CD14-positive monocyte (primary cell): ENCODE results near the gene TAF11L14. TPM values are rescaled to one million over a fixed set of nuclear protein-coding genes. Genes with fewer than 3 reads are reported as not detected.
A peak's percentile ranks its signal among the peaks of the same experiment; 100 is the strongest.
"Not testable (repeated sequence)": the region's sequence is repeated elsewhere in the genome, so short reads cannot be mapped to it uniquely, and the experiment has no call there.

ENCODE experiments used
- DNase-seq, 3 donors: peaks; one replicate each; pipeline ENCODE4 v3.0.0-alpha.2; 2011 to 2022
- H2AFZ ChIP-seq: 2 replicates; pipeline ENCODE4 v1.6.0; 2012; ENCODE audit warnings: mild to moderate bottlenecking, low read depth, low read length, inconsistent platforms; ENCODE audit not compliant: insufficient read depth, poor library complexity, severe bottlenecking
- H3K27ac ChIP-seq, 2 donors: 1 replicate in 1 of 2; 2 replicates in 1 of 2; pipeline ENCODE4 v1.5.1; 2012 to 2013; ENCODE audit warnings: low read length in 2 of 2, control low read depth in 1 of 2, inconsistent platforms in 1 of 2, low read depth in 1 of 2, mild to moderate bottlenecking in 1 of 2
- H3K27me3 ChIP-seq, 2 donors: one replicate each; pipeline versions ENCODE4 v1.6.0 to v1.6.1; 2011 to 2013; ENCODE audit warnings: low read length in 2 of 2; ENCODE audit not compliant: control insufficient read depth in 2 of 2, insufficient read depth in 2 of 2
- H3K36me3 ChIP-seq, 2 donors: replicated peaks in 1 of 2; 1 replicate in 1 of 2; 2 replicates in 1 of 2; pipeline versions ENCODE4 v1.5.1 to v1.6.1; 2012 to 2013; ENCODE audit warnings: low read length in 2 of 2, control low read depth in 1 of 2, inconsistent platforms in 1 of 2, mild to moderate bottlenecking in 1 of 2; ENCODE audit not compliant: insufficient read depth in 2 of 2, control insufficient read depth in 1 of 2
- H3K4me1 ChIP-seq, 2 donors: 1 replicate in 1 of 2; 2 replicates in 1 of 2; pipeline versions ENCODE4 v1.5.1 to v1.6.1; 2012 to 2013; ENCODE audit warnings: low read length in 2 of 2, control low read depth in 1 of 2, inconsistent platforms in 1 of 2, mild to moderate bottlenecking in 1 of 2, moderate library complexity in 1 of 2; ENCODE audit not compliant: insufficient read depth in 2 of 2, control insufficient read depth in 1 of 2
- H3K4me2 ChIP-seq: replicated peaks from 2 replicates; pipeline ENCODE3; 2012; ENCODE audit warnings: low read length, moderate library complexity, mild to moderate bottlenecking; ENCODE audit not compliant: poor library complexity, severe bottlenecking; ENCODE audit errors: extremely low read depth
- H3K4me3 ChIP-seq, 3 experiments: fragments of 200-600 bp in 1 of 3; sonication (generic) in 1 of 3; replicated peaks in 1 of 3; 1 replicate in 2 of 3; 2 replicates in 1 of 3; pipeline ENCODE4 v1.5.1; 2011 to 2013; ENCODE audit warnings: low read length in 3 of 3, mild to moderate bottlenecking in 3 of 3, control low read depth in 2 of 3, low read depth in 2 of 3, inconsistent platforms in 1 of 3, moderate library complexity in 1 of 3
- H3K79me2 ChIP-seq: 2 replicates; pipeline ENCODE4 v1.6.0; 2012; ENCODE audit warnings: mild to moderate bottlenecking, control low read depth, inconsistent platforms, low read length, moderate library complexity; ENCODE audit not compliant: insufficient read depth
- H3K9ac ChIP-seq: 2 replicates; pipeline ENCODE4 v1.6.0; 2017; ENCODE audit warnings: low read length, mild to moderate bottlenecking; ENCODE audit not compliant: insufficient read depth, poor library complexity, severe bottlenecking
- H3K9me3 ChIP-seq, 2 donors: replicated peaks in 1 of 2; 1 replicate in 1 of 2; 2 replicates in 1 of 2; pipeline versions ENCODE4 v1.5.1 to v1.6.1; 2012 to 2013; ENCODE audit warnings: low read length in 2 of 2, control low read depth in 1 of 2; ENCODE audit not compliant: control insufficient read depth in 1 of 2, insufficient read depth in 1 of 2
- H4K20me1 ChIP-seq: 2 replicates; pipeline ENCODE4 v1.6.0; 2012; ENCODE audit warnings: mild to moderate bottlenecking, low read length, control low read depth, moderate library complexity; ENCODE audit not compliant: insufficient read depth
- H3K27ac Mint-ChIP-seq, 7 donors: one replicate each; pipeline ENCODE4 v1.8.0; 2020; ENCODE audit warnings: mild to moderate bottlenecking in 7 of 7, mixed read lengths in 7 of 7, moderate library complexity in 6 of 7, inconsistent platforms in 2 of 7
- H3K27me3 Mint-ChIP-seq, 3 donors: one replicate each; pipeline ENCODE4 v1.8.0; 2021 to 2022; ENCODE audit warnings: low read depth in 3 of 3, mild to moderate bottlenecking in 3 of 3, mixed read lengths in 3 of 3, moderate library complexity in 3 of 3, inconsistent platforms in 1 of 3
- H3K36me3 Mint-ChIP-seq, 2 donors: one replicate each; pipeline ENCODE4 v1.8.0; 2020; ENCODE audit warnings: mixed read lengths in 2 of 2, inconsistent platforms in 1 of 2, mild to moderate bottlenecking in 1 of 2
- H3K4me1 Mint-ChIP-seq: one replicate; pipeline ENCODE4 v1.8.0; 2020; ENCODE audit warnings: mild to moderate bottlenecking, mixed read lengths
- H3K4me3 Mint-ChIP-seq, 2 donors: one replicate each; pipeline ENCODE4 v1.8.0; 2020; ENCODE audit warnings: mild to moderate bottlenecking in 2 of 2, mixed read lengths in 2 of 2, moderate library complexity in 1 of 2
- H3K9me3 Mint-ChIP-seq, 7 donors: one replicate each; pipeline ENCODE4 v1.8.0; 2020 to 2022; ENCODE audit warnings: mixed read lengths in 7 of 7, mild to moderate bottlenecking in 6 of 7, moderate library complexity in 6 of 7, inconsistent platforms in 2 of 7
- CTCF ChIP-seq: fragments of 200-600 bp; IDR thresholded peaks from one replicate; pipeline ENCODE4 v1.8.0; 2022; ENCODE audit warnings: antibody characterized with exemption, mild to moderate bottlenecking
- WGBS: methylation state at CpG from one replicate; pipeline ENCODE4 v1.1.5; 2013; ENCODE audit warnings: missing lambda C conversion rate; ENCODE audit not compliant: insufficient coverage; 5-methylcytosine and 5-hydroxymethylcytosine counted together
- intact Hi-C, 2 donors: fragments of 100-400 bp; cut with micrococcal nuclease; formaldehyde crosslinking; loops; one replicate each; pipeline versions ENCODE4 v1.15.0 to v1.15.1; 2023
- polyA plus RNA-seq, 3 donors: library from polyadenylated mRNA; depleted of rRNA in 1 of 3; unstranded in 2 of 3; stranded (reverse) in 1 of 3; fragments of 300-500 nt in 2 of 3; fragments of >200 nt in 1 of 3; fragmentation: Illumina TruSeq in 2 of 3; gene quantifications; 1 replicate in 2 of 3; 2 replicates in 1 of 3; pipeline ENCODE4 v1.2.3, GENCODE V29; 2012 to 2021

TAF11L14 gene
- polyA plus RNA-seq, 3 donors: not detected

- H3K27ac ChIP-seq, H3K27ac Mint-ChIP-seq, H3K4me3 ChIP-seq, H3K27me3 ChIP-seq, H3K36me3 Mint-ChIP-seq, H3K4me2 ChIP-seq, H3K36me3 ChIP-seq, H3K79me2 ChIP-seq, H2AFZ ChIP-seq, intact Hi-C loops, H3K9me3 ChIP-seq, DNase-seq, H3K4me1 ChIP-seq, H3K4me3 Mint-ChIP-seq, H4K20me1 ChIP-seq, H3K4me1 Mint-ChIP-seq, H3K9ac ChIP-seq, H3K27me3 Mint-ChIP-seq: not testable (repeated sequence)
- WGBS: no CpG with 5 or more reads among the region's 15 CpGs
- peaks cover 2 to 10% (median 3%) of the 10 kb centered on the region in 7 donors for H3K9me3 Mint-ChIP-seq
Observed at GRCh38 chr5:17597728-17598127, 36.5 kb upstream of the TAF11L14 start, which contains the start of gene TAF11L10. TSS of gene TAF11L10 (minus strand) at chr5:17597828.

- H3K27me3 ChIP-seq, H3K79me2 ChIP-seq, H3K27ac ChIP-seq, H3K36me3 ChIP-seq, H3K27me3 Mint-ChIP-seq, H3K4me1 Mint-ChIP-seq, H3K36me3 Mint-ChIP-seq, DNase-seq, H3K9ac ChIP-seq, H3K4me1 ChIP-seq, H2AFZ ChIP-seq, intact Hi-C loops, H3K4me2 ChIP-seq, H4K20me1 ChIP-seq, H3K4me3 Mint-ChIP-seq, H3K4me3 ChIP-seq: not testable (repeated sequence)
- Mint-ChIP-seq H3K9me3 (peaks cover 5 to 23% (median 15%) of the 10 kb centered on the region in 7 donors), H3K27ac (peak within 1 kb of the TSS in 1 of 7 donors; percentile 10)
- WGBS: no CpG with 5 or more reads among the region's 6 CpGs
- H3K9me3 ChIP-seq: peaks cover 0 to 10% of the 10 kb centered on the region in 2 donors
Observed at GRCh38 chr5:17603880-17604279, 30.4 kb upstream of the TAF11L14 start, which contains the start of gene TAF11L11. TSS of gene TAF11L11 (plus strand) at chr5:17604183.

- Histone ChIP-seq H3K36me3 (no peaks in the 10 kb centered on the region), H3K9ac (no peak overlapping the region), H3K9me3 (peaks cover 0 to 10% of the 10 kb centered on the region in 2 donors), H2AFZ (no peak overlapping the region), H3K27ac (no peak overlapping the region), H3K4me2 (no peak overlapping the region), H4K20me1 (no peaks in the 10 kb centered on the region), H3K4me1 (no peaks in the 10 kb centered on the region), H3K79me2 (no peaks in the 10 kb centered on the region), H3K27me3 (no peaks in the 10 kb centered on the region), H3K4me3 (no peak overlapping the region)
- TF ChIP-seq CTCF: no peak
- H3K9me3 Mint-ChIP-seq: peaks cover 2 to 27% (median 15%) of the 10 kb centered on the region in 7 donors
- no peaks in the 10 kb centered on the region for H3K27me3 Mint-ChIP-seq
- no peak for DNase-seq
- WGBS: no CpG with 5 or more reads among the region's 14 CpGs
- no peaks in the 10 kb centered on the region for H3K36me3 Mint-ChIP-seq
- peaks cover 6% of the 10 kb centered on the region for H3K4me1 Mint-ChIP-seq
- intact Hi-C loops: no loop called here
- H3K27ac Mint-ChIP-seq: no peak overlapping the region
- no peak overlapping the region for H3K4me3 Mint-ChIP-seq
Observed at GRCh38 chr5:17604951-17605350, 29.3 kb upstream of the TAF11L14 start.

GRCh38 chr5:17607461-17607860 is 26.8 kb upstream of the TAF11L14 start:
- H4K20me1 ChIP-seq, H3K9me3 ChIP-seq, H3K9ac ChIP-seq, H3K36me3 Mint-ChIP-seq, H2AFZ ChIP-seq, H3K36me3 ChIP-seq, H3K27me3 ChIP-seq, H3K4me3 Mint-ChIP-seq, H3K27me3 Mint-ChIP-seq, intact Hi-C loops, H3K4me2 ChIP-seq, H3K27ac Mint-ChIP-seq, H3K27ac ChIP-seq, H3K4me3 ChIP-seq, H3K4me1 Mint-ChIP-seq, H3K4me1 ChIP-seq, H3K79me2 ChIP-seq, DNase-seq: not testable (repeated sequence)
- peaks cover 2 to 24% (median 12%) of the 10 kb centered on the region in 7 donors for H3K9me3 Mint-ChIP-seq
- 100% methylated on average over 1 of the region's 4 CpGs for WGBS
